ENCODE results near the gene MCTP1.

DNA sequence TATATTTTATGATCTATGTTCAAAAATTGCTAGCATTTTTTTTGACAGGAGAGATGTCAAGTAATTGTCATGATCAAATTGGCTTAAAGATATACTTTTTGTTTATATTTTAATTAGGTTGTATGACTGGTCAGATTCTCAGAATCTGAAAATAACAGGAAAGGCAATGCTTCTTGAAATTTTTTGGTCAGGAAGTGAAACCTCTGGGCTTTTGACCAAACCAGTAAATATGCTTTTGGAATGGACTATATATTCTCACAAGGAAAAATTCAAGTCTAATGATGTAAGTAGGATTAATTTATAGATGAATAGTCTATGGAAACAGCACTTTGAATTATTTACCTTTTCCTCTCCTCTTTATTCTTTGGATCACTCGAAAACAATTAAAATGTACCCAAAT is 614.2 kb downstream of the MCTP1 start:
- TF ChIP-seq, protein P1, sequence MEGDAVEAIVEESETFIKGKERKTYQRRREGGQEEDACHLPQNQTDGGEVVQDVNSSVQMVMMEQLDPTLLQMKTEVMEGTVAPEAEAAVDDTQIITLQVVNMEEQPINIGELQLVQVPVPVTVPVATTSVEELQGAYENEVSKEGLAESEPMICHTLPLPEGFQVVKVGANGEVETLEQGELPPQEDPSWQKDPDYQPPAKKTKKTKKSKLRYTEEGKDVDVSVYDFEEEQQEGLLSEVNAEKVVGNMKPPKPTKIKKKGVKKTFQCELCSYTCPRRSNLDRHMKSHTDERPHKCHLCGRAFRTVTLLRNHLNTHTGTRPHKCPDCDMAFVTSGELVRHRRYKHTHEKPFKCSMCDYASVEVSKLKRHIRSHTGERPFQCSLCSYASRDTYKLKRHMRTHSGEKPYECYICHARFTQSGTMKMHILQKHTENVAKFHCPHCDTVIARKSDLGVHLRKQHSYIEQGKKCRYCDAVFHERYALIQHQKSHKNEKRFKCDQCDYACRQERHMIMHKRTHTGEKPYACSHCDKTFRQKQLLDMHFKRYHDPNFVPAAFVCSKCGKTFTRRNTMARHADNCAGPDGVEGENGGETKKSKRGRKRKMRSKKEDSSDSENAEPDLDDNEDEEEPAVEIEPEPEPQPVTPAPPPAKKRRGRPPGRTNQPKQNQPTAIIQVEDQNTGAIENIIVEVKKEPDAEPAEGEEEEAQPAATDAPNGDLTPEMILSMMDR (IDR thresholded peaks at IDR 0.05; ENCODE audit: poor library complexity) = no peak
- TF ChIP-seq EZH2phosphoT487 (IDR thresholded peaks at IDR 0.05; ENCODE audit: low read depth, severe bottlenecking, unreplicated experiment) (no peak), EZH2 (IDR thresholded peaks at IDR 0.05; ENCODE audit: borderline replicate concordance) (no peak)

All from hepatocyte (in vitro differentiated cells).